H9 (cell line): Measurements from ENCODE around the gene TMEM209. TPM values are rescaled to one million over a fixed set of nuclear protein-coding genes. Genes with fewer than 3 reads are reported as not detected.

ENCODE experiments used
- DNase-seq: peaks from one replicate; pipeline ENCODE4 v3.0.0-alpha.2; 2017
- H2AFZ ChIP-seq: one replicate; pipeline ENCODE4 v1.6.1; 2013; ENCODE audit warnings: mild to moderate bottlenecking, low read length, control low read depth, moderate library complexity
- H2AK5ac ChIP-seq: 2 replicates; pipeline ENCODE4 v1.6.1; 2013; ENCODE audit warnings: low read length, control low read depth, mixed read lengths; ENCODE audit not compliant: insufficient read length
- H2BK120ac ChIP-seq: one replicate; pipeline ENCODE4 v1.6.1; 2013; ENCODE audit warnings: low read depth, mild to moderate bottlenecking, low read length, control low read depth, inconsistent platforms; ENCODE audit not compliant: poor library complexity, severe bottlenecking
- H2BK12ac ChIP-seq: 2 replicates; pipeline ENCODE4 v1.6.1; 2013; ENCODE audit warnings: low read length, control low read depth, mixed read lengths, low read depth; ENCODE audit not compliant: insufficient read length
- H2BK15ac ChIP-seq: 2 replicates; pipeline ENCODE4 v1.6.1; 2013; ENCODE audit warnings: low read depth, low read length, control low read depth
- H2BK20ac ChIP-seq: one replicate; pipeline ENCODE4 v1.6.1; 2013; ENCODE audit warnings: low read depth, mild to moderate bottlenecking, low read length, control low read depth, inconsistent platforms; ENCODE audit not compliant: poor library complexity, severe bottlenecking
- H2BK5ac ChIP-seq: 2 replicates; pipeline ENCODE4 v1.6.1; 2013; ENCODE audit warnings: low read length, control low read depth, mixed read lengths; ENCODE audit not compliant: insufficient read length
- H3K14ac ChIP-seq: 2 replicates; pipeline ENCODE4 v1.6.1; 2013; ENCODE audit warnings: low read length, control low read depth; ENCODE audit not compliant: insufficient read depth
- H3K18ac ChIP-seq: 2 replicates; pipeline ENCODE4 v1.6.1; 2013; ENCODE audit warnings: low read depth, mild to moderate bottlenecking, mixed read lengths, low read length, control low read depth; ENCODE audit not compliant: insufficient read length
- H3K23ac ChIP-seq: 2 replicates; pipeline ENCODE4 v1.6.1; 2013; ENCODE audit warnings: low read length, control low read depth, mixed read lengths, low read depth; ENCODE audit not compliant: insufficient read length
- H3K23me2 ChIP-seq: 2 replicates; pipeline ENCODE4 v1.6.1; 2013; ENCODE audit warnings: low read depth, mild to moderate bottlenecking, mixed read lengths, low read length, control low read depth; ENCODE audit not compliant: insufficient read length, poor library complexity, severe bottlenecking
- H3K27ac ChIP-seq: 2 replicates; pipeline ENCODE4 v1.5.1; 2013; ENCODE audit warnings: low read length, control low read depth, mixed read lengths, low read depth; ENCODE audit not compliant: insufficient read length
- H3K27me3 ChIP-seq: 2 replicates; pipeline ENCODE4 v1.6.1; 2013; ENCODE audit warnings: low read length, control low read depth, inconsistent platforms; ENCODE audit not compliant: insufficient read depth
- H3K4ac ChIP-seq: 2 replicates; pipeline ENCODE4 v1.6.1; 2013; ENCODE audit warnings: low read depth, mild to moderate bottlenecking, control low read depth, inconsistent platforms, low read length, moderate library complexity
- H3K4me1 ChIP-seq: 2 replicates; pipeline ENCODE4 v1.6.1; 2013; ENCODE audit warnings: low read length, control low read depth, inconsistent platforms; ENCODE audit not compliant: insufficient read depth
- H3K4me2 ChIP-seq: 2 replicates; pipeline ENCODE4 v1.6.1; 2013; ENCODE audit warnings: low read length, control low read depth, mixed read lengths; ENCODE audit not compliant: insufficient read length, insufficient read depth
- H3K56ac ChIP-seq: 2 replicates; pipeline ENCODE4 v1.6.1; 2013; ENCODE audit warnings: low read depth, mild to moderate bottlenecking, mixed read lengths, low read length, control low read depth; ENCODE audit not compliant: insufficient read length
- H3K79me1 ChIP-seq: 2 replicates; pipeline ENCODE4 v1.6.1; 2013; ENCODE audit warnings: low read depth, mild to moderate bottlenecking, moderate library complexity, low read length, control low read depth, inconsistent platforms; ENCODE audit not compliant: insufficient read depth, poor library complexity, severe bottlenecking
- H3K79me2 ChIP-seq: 2 replicates; pipeline ENCODE4 v1.6.1; 2013; ENCODE audit warnings: low read length, control low read depth, inconsistent platforms; ENCODE audit not compliant: insufficient read depth
- H3K9ac ChIP-seq: 2 replicates; pipeline ENCODE4 v1.6.1; 2013; ENCODE audit warnings: low read length, control low read depth, mixed read lengths; ENCODE audit not compliant: insufficient read length; ENCODE audit errors: extremely low read depth
- H3K9me3 ChIP-seq: one replicate; pipeline ENCODE4 v1.6.1; 2013; ENCODE audit warnings: low read depth, low read length, inconsistent platforms; ENCODE audit not compliant: control insufficient read depth
- H3T11ph ChIP-seq: one replicate; pipeline ENCODE4 v1.6.1; 2013; ENCODE audit warnings: mild to moderate bottlenecking, low read length, control low read depth, inconsistent platforms
- H4K20me1 ChIP-seq: one replicate; pipeline ENCODE4 v1.6.1; 2013; ENCODE audit not compliant: control insufficient read depth, insufficient read length, insufficient read depth
- H4K5ac ChIP-seq: 2 replicates; pipeline ENCODE4 v1.6.1; 2013; ENCODE audit warnings: low read depth, mild to moderate bottlenecking, mixed read lengths, low read length, control low read depth; ENCODE audit not compliant: insufficient read length
- H4K8ac ChIP-seq: replicated peaks from 2 replicates; pipeline ENCODE4 v1.6.1; 2013; ENCODE audit warnings: low read length, control low read depth, mixed read lengths, low read depth; ENCODE audit not compliant: insufficient read length
- H4K91ac ChIP-seq: 2 replicates; pipeline ENCODE4 v1.6.1; 2013; ENCODE audit warnings: low read depth, mild to moderate bottlenecking, moderate library complexity, mixed read lengths, low read length, control low read depth; ENCODE audit not compliant: insufficient read length
- H3K27ac Mint-ChIP-seq, 3 experiments: 2 replicates in 2 of 3; 3 replicates in 1 of 3; pipeline ENCODE4 v1.8.0; 2020 to 2021; ENCODE audit warnings: mixed read lengths in 3 of 3, mild to moderate bottlenecking in 1 of 3, moderate library complexity in 1 of 3
- H3K27me3 Mint-ChIP-seq: 2 replicates; pipeline ENCODE4 v1.8.0; 2021; ENCODE audit warnings: low read depth, mild to moderate bottlenecking, moderate library complexity, mixed read lengths
- H3K36me3 Mint-ChIP-seq, 3 experiments: 2 replicates in 2 of 3; 3 replicates in 1 of 3; pipeline ENCODE4 v1.8.0; 2020 to 2021; ENCODE audit warnings: low read depth in 3 of 3, mixed read lengths in 3 of 3; ENCODE audit not compliant: insufficient read depth in 1 of 3
- H3K4me1 Mint-ChIP-seq, 2 experiments: 2 replicates each; pipeline ENCODE4 v1.8.0; 2020; ENCODE audit warnings: mixed read lengths in 2 of 2
- H3K4me3 Mint-ChIP-seq, 2 experiments: 2 replicates in 1 of 2; 3 replicates in 1 of 2; pipeline ENCODE4 v1.8.0; 2020 to 2021; ENCODE audit warnings: mild to moderate bottlenecking in 2 of 2, mixed read lengths in 2 of 2, moderate library complexity in 1 of 2
- H3K9me3 Mint-ChIP-seq, 2 experiments: 2 replicates in 1 of 2; 3 replicates in 1 of 2; pipeline ENCODE4 v1.8.0; 2020; ENCODE audit warnings: mild to moderate bottlenecking in 2 of 2, mixed read lengths in 2 of 2, moderate library complexity in 1 of 2
- WGBS: extraction: QIAGEN DNeasy Blood & Tissue Kit; methylation state at CpG from one replicate; pipeline ENCODE4 v1.1.7; 2013; ENCODE audit warnings: missing lambda C conversion rate, low lambda C conversion rate, mixed read lengths; ENCODE audit not compliant: insufficient read length; ENCODE audit errors: extremely low coverage; 5-methylcytosine and 5-hydroxymethylcytosine counted together
- total RNA-seq: library from RNA; stranded (reverse); gene quantifications from 2 replicates; pipeline ENCODE4 v1.2.1, GENCODE V29; 2021
- TF ChIP-seq, protein P1 (sequence below): fragments of 200-600 bp; sonication (generic); conservative IDR thresholded peaks from 3 replicates; pipeline ENCODE4 v1.8.0; 2021; ENCODE audit warnings: antibody characterized with exemption, mild to moderate bottlenecking

The TMEM209 gene
- total RNA-seq, 1 experiment from 2014 or later = 30.8 TPM

- no peak overlapping the region for H2BK15ac ChIP-seq
- no peaks in the 10 kb centered on the region for H3K9me3 ChIP-seq
- H3K79me1 ChIP-seq = no peaks in the 10 kb centered on the region
- no peak overlapping the region for H3K27ac ChIP-seq
- no peak overlapping the region for H4K8ac ChIP-seq
- H2BK12ac ChIP-seq = no peak overlapping the region
- H4K5ac ChIP-seq = no peak overlapping the region
- H3K9ac ChIP-seq = no peak overlapping the region
- Mint-ChIP-seq H3K27me3 (peaks cover 2% of the 10 kb centered on the region; the same call in 1 of the 2 replicates), H3K9me3 (peaks cover 0 to 2% of the 10 kb centered on the region in 2 experiments; a peak in 1 of 5 replicates), H3K4me1 (peaks cover 3 to 7% of the 10 kb centered on the region in 2 experiments; a peak in 2 of 4 replicates), H3K4me3 (no peak overlapping the region), H3K27ac (no peak overlapping the region), H3K36me3 (peaks cover 9 to 17% (median 16%) of the 10 kb centered on the region in 3 experiments; a peak in 6 of 7 replicates)
- H3K23ac ChIP-seq = no peak overlapping the region
- no CpG with 5 or more reads among the region's 5 CpGs for WGBS
- no peaks in the 10 kb centered on the region for H3K27me3 ChIP-seq
- DNase-seq = no peak
- H4K91ac ChIP-seq = no peak overlapping the region
- no peak overlapping the region for H2AFZ ChIP-seq
- H2BK5ac ChIP-seq = no peak overlapping the region
- no peak overlapping the region for H2AK5ac ChIP-seq
- H3K14ac ChIP-seq = no peak overlapping the region
- peaks cover 3% of the 10 kb centered on the region for H3K23me2 ChIP-seq
- no peak overlapping the region for H3K4ac ChIP-seq
- H2BK20ac ChIP-seq = no peak overlapping the region
- H2BK120ac ChIP-seq = no peak overlapping the region
- H4K20me1 ChIP-seq = no peaks in the 10 kb centered on the region
- TF ChIP-seq, protein P1, sequence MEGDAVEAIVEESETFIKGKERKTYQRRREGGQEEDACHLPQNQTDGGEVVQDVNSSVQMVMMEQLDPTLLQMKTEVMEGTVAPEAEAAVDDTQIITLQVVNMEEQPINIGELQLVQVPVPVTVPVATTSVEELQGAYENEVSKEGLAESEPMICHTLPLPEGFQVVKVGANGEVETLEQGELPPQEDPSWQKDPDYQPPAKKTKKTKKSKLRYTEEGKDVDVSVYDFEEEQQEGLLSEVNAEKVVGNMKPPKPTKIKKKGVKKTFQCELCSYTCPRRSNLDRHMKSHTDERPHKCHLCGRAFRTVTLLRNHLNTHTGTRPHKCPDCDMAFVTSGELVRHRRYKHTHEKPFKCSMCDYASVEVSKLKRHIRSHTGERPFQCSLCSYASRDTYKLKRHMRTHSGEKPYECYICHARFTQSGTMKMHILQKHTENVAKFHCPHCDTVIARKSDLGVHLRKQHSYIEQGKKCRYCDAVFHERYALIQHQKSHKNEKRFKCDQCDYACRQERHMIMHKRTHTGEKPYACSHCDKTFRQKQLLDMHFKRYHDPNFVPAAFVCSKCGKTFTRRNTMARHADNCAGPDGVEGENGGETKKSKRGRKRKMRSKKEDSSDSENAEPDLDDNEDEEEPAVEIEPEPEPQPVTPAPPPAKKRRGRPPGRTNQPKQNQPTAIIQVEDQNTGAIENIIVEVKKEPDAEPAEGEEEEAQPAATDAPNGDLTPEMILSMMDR = no peak
- no peak overlapping the region for H3T11ph ChIP-seq
- no peaks in the 10 kb centered on the region for H3K79me2 ChIP-seq
- H3K4me2 ChIP-seq = no peak overlapping the region
- H3K18ac ChIP-seq = no peak overlapping the region
- no peaks in the 10 kb centered on the region; the same call in 1 of the 2 replicates for H3K4me1 ChIP-seq
- H3K56ac ChIP-seq = no peak overlapping the region
Measured at GRCh38 chr7:130207033-130207432, 1.8 kb upstream of the TMEM209 start.
